ENCODE measurements around the gene TXNRD1.

The TXNRD1 gene

DNA sequence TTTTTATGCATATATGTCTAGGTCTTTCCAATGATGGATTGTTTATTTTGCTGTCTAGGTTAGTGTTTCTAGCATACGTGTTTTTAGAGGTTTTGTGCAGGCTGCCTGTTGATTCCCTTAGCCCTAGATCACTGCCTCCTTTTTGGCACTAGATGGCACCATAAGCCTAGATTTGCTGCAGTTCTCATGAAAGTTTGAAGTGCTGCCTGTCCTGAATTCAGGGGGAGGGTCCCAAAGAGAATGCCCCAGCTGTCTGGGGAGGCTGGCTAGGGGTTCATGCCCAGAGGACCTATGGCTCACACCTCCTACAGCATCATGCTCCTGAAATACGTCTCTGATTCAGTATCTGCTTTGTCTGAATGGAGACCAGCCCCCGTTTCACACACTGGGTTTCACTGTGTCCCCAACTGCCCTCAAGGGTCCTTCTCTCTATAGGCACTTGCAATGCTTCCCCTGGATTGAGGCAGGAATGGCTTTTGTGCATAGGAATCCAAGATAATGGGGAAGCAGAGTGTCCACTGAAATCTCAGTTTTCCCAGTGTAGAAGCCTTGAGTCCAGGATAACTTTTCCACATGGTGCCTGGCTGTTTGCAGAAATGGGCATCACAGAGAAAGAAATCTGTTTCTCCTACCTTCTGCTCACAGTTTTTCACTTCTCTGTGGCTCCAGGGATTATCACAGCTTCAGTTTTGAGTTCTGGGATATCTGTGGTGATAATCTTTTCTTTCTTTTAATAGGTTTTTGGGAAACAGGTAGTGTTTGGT, 14.2 kb upstream of the TXNRD1 start (continued):
- TF ChIP-seq ZNF37A (tag by site-specific recombination; IDR thresholded peaks at IDR 0.05): no peak
- TF ChIP-seq ZFP37 (tag by site-specific recombination; IDR thresholded peaks at IDR 0.05): no peak
- no peak for TF ChIP-seq ZNF202 (tag by site-specific recombination; IDR thresholded peaks at IDR 0.05; ENCODE audit: borderline replicate concordance)
- TF ChIP-seq ZFP69B (tag by site-specific recombination; IDR thresholded peaks at IDR 0.05): no peak
- TF ChIP-seq ZNF521 (tag by site-specific recombination; IDR thresholded peaks at IDR 0.05): no peak
- no peak for TF ChIP-seq PRDM1 (tag by site-specific recombination; IDR thresholded peaks at IDR 0.05)
- no peak for TF ChIP-seq ZNF837 (tag by site-specific recombination; IDR thresholded peaks at IDR 0.05)
- TF ChIP-seq, protein P1, sequence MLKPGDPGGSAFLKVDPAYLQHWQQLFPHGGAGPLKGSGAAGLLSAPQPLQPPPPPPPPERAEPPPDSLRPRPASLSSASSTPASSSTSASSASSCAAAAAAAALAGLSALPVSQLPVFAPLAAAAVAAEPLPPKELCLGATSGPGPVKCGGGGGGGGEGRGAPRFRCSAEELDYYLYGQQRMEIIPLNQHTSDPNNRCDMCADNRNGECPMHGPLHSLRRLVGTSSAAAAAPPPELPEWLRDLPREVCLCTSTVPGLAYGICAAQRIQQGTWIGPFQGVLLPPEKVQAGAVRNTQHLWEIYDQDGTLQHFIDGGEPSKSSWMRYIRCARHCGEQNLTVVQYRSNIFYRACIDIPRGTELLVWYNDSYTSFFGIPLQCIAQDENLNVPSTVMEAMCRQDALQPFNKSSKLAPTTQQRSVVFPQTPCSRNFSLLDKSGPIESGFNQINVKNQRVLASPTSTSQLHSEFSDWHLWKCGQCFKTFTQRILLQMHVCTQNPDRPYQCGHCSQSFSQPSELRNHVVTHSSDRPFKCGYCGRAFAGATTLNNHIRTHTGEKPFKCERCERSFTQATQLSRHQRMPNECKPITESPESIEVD (tag by site-specific recombination; IDR thresholded peaks at IDR 0.05): no peak
- TF ChIP-seq ZNF426 (tag by site-specific recombination; IDR thresholded peaks at IDR 0.05): no peak
- TF ChIP-seq, protein P2, sequence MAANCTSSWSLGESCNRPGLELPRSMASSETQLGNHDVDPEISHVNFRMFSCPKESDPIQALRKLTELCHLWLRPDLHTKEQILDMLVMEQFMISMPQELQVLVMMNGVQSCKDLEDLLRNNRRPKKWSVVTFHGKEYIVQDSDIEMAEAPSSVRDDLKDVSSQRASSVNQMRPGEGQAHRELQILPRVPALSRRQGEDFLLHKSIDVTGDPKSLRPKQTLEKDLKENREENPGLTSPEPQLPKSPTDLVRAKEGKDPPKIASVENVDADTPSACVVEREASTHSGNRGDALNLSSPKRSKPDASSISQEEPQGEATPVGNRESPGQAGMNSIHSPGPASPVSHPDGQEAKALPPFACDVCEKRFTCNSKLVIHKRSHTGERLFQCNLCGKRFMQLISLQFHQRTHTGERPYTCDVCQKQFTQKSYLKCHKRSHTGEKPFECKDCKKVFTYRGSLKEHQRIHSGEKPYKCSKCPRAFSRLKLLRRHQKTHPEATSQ (tag by site-specific recombination; IDR thresholded peaks at IDR 0.05): no peak
- no peak for TF ChIP-seq ZNF555 (tag by site-specific recombination; conservative IDR thresholded peaks at IDR 0.05)
- TF ChIP-seq ZNF416 (tag by site-specific recombination; IDR thresholded peaks at IDR 0.05): no peak
- TF ChIP-seq, protein P3, sequence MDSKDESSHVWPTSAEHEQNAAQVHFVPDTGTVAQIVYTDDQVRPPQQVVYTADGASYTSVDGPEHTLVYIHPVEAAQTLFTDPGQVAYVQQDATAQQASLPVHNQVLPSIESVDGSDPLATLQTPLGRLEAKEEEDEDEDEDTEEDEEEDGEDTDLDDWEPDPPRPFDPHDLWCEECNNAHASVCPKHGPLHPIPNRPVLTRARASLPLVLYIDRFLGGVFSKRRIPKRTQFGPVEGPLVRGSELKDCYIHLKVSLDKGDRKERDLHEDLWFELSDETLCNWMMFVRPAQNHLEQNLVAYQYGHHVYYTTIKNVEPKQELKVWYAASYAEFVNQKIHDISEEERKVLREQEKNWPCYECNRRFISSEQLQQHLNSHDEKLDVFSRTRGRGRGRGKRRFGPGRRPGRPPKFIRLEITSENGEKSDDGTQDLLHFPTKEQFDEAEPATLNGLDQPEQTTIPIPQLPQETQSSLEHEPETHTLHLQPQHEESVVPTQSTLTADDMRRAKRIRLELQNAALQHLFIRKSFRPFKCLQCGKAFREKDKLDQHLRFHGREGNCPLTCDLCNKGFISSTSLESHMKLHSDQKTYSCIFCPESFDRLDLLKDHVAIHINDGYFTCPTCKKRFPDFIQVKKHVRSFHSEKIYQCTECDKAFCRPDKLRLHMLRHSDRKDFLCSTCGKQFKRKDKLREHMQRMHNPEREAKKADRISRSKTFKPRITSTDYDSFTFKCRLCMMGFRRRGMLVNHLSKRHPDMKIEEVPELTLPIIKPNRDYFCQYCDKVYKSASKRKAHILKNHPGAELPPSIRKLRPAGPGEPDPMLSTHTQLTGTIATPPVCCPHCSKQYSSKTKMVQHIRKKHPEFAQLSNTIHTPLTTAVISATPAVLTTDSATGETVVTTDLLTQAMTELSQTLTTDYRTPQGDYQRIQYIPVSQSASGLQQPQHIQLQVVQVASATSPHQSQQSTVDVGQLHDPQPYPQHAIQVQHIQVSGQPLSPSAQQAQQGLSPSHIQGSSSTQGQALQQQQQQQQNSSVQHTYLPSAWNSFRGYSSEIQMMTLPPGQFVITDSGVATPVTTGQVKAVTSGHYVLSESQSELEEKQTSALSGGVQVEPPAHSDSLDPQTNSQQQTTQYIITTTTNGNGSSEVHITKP (tag by site-specific recombination; IDR thresholded peaks at IDR 0.05): no peak
- no peak for TF ChIP-seq ZNF223 (tag by site-specific recombination; IDR thresholded peaks at IDR 0.05)
- no peak for TF ChIP-seq ZNF48 (tag by site-specific recombination; IDR thresholded peaks at IDR 0.05)
- TF ChIP-seq SCRT1 (tag by site-specific recombination; IDR thresholded peaks at IDR 0.05; ENCODE audit: borderline replicate concordance): peak; percentile 99
- no peak for TF ChIP-seq ZNF560 (tag by site-specific recombination; IDR thresholded peaks at IDR 0.05; ENCODE audit: borderline replicate concordance)
- TF ChIP-seq, protein P4, sequence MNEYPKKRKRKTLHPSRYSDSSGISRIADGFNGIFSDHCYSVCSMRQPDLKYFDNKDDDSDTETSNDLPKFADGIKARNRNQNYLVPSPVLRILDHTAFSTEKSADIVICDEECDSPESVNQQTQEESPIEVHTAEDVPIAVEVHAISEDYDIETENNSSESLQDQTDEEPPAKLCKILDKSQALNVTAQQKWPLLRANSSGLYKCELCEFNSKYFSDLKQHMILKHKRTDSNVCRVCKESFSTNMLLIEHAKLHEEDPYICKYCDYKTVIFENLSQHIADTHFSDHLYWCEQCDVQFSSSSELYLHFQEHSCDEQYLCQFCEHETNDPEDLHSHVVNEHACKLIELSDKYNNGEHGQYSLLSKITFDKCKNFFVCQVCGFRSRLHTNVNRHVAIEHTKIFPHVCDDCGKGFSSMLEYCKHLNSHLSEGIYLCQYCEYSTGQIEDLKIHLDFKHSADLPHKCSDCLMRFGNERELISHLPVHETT (tag by site-specific recombination; IDR thresholded peaks at IDR 0.05): no peak
- peak; percentile 12; the same call in 1 of the 2 replicates for TF ChIP-seq ZNF501 (tag by site-specific recombination; IDR thresholded peaks at IDR 0.05)
- no peak for TF ChIP-seq RBAK (tag by site-specific recombination; IDR thresholded peaks at IDR 0.05)
- TF ChIP-seq, protein P5, sequence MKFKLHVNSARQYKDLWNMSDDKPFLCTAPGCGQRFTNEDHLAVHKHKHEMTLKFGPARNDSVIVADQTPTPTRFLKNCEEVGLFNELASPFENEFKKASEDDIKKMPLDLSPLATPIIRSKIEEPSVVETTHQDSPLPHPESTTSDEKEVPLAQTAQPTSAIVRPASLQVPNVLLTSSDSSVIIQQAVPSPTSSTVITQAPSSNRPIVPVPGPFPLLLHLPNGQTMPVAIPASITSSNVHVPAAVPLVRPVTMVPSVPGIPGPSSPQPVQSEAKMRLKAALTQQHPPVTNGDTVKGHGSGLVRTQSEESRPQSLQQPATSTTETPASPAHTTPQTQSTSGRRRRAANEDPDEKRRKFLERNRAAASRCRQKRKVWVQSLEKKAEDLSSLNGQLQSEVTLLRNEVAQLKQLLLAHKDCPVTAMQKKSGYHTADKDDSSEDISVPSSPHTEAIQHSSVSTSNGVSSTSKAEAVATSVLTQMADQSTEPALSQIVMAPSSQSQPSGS (tag by site-specific recombination; IDR thresholded peaks at IDR 0.05; ENCODE audit: low read depth): no peak
- TF ChIP-seq, protein P6, sequence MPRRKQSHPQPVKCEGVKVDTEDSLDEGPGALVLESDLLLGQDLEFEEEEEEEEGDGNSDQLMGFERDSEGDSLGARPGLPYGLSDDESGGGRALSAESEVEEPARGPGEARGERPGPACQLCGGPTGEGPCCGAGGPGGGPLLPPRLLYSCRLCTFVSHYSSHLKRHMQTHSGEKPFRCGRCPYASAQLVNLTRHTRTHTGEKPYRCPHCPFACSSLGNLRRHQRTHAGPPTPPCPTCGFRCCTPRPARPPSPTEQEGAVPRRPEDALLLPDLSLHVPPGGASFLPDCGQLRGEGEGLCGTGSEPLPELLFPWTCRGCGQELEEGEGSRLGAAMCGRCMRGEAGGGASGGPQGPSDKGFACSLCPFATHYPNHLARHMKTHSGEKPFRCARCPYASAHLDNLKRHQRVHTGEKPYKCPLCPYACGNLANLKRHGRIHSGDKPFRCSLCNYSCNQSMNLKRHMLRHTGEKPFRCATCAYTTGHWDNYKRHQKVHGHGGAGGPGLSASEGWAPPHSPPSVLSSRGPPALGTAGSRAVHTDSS (tag by site-specific recombination; IDR thresholded peaks at IDR 0.05): no peak
- TF ChIP-seq, protein P7, sequence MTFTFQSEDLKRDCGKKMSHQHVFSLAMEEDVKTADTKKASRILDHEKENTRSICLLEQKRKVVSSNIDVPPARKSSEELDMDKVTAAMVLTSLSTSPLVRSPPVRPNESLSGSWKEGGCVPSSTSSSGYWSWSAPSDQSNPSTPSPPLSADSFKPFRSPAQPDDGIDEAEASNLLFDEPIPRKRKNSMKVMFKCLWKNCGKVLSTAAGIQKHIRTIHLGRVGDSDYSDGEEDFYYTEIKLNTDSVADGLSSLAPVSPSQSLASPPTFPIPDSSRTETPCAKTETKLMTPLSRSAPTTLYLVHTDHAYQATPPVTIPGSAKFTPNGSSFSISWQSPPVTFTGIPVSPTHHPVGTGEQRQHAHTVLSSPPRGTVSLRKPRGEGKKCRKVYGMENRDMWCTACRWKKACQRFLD (tag by site-specific recombination; IDR thresholded peaks at IDR 0.05): no peak
- TF ChIP-seq, protein P8, sequence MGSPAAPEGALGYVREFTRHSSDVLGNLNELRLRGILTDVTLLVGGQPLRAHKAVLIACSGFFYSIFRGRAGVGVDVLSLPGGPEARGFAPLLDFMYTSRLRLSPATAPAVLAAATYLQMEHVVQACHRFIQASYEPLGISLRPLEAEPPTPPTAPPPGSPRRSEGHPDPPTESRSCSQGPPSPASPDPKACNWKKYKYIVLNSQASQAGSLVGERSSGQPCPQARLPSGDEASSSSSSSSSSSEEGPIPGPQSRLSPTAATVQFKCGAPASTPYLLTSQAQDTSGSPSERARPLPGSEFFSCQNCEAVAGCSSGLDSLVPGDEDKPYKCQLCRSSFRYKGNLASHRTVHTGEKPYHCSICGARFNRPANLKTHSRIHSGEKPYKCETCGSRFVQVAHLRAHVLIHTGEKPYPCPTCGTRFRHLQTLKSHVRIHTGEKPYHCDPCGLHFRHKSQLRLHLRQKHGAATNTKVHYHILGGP (tag by site-specific recombination; IDR thresholded peaks at IDR 0.05): peak; percentile 81
- no peak for TF ChIP-seq GLIS1 (tag by site-specific recombination; IDR thresholded peaks at IDR 0.05)
- TF ChIP-seq TRIM28 (IDR thresholded peaks at IDR 0.05; ENCODE audit: borderline replicate concordance, low read length): peak; percentile 48; the same call in 1 of the 2 replicates
